Heart left ventricle (tissue), 13 donors: ENCODE data around the gene GSG1L2.

Experiments used
- CTCF ChIP-seq, 12 donors: fragments of 200-600 bp; sonication (generic) in 4 of 12; IDR thresholded peaks; one replicate each; pipeline versions ENCODE4 v1.5.0 to v1.8.0; 2018 to 2022; ENCODE audit warnings: antibody characterized with exemption in 12 of 12, mild to moderate bottlenecking in 5 of 12
- POLR2A ChIP-seq, 2 donors: fragments of 450-650 bp; IDR thresholded peaks; one replicate each; pipeline ENCODE4 v1.6.1; 2017; ENCODE audit warnings: antibody characterized with exemption in 2 of 2, mild to moderate bottlenecking in 2 of 2, moderate library complexity in 2 of 2
- donor health status: ischemic (EF 13 %, LVEDD 7.1; RV severe dilation, severe dysfunction).
- donor health status: DM: no; HTN: yes; CAD: no.
- donor health status: DM: no; HTN: no; CAD: no.
- donor health status: ischemic (EF 25% LVEDD 6.9; RV normal size, moderate dysfunction).
- donor health status: ischemic (EF 25% LVEDD 5.7; RV mildly dilated, moderate dysfunction).
- donor health status: ischemic (EF 35%, LVEDD 5.7; RV mildly dilated, moderate dysfunction).
- donor health status: nonischemic (EF 11% LVEDD 7.7; RV severe dilation, severe dysfunction).
- donor health status: DM: yes; HTN: yes; CAD: no.
- donor health status: PGD.
- donor health status: ischemic (EF 29% LVEDD 5.4; RV normal size, mild dysfunction).
- donor health status: nonischemic (EF 23%, LVEDD 6.1; RV moderate dilation, normal function).

DNA sequence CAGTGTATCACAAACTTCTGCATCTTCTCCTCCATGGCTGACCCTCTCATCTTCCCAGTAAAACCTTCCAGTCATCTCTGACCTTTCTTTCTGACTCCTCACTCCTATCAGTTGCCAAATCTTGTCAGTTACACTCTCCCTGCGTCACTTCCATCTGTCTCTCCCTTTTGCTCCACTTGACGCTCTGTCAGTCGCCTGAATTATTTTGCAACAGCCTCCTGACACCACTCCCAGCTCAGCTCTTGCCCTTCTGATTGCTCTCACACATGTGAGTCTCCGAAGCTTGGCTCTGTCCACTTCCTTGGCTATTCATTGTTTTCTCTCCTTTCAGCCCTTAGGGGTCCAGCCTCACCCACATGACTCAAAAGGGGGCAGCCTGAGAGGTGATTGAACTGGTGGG, 58.2 kb downstream of the GSG1L2 start:
- TF ChIP-seq CTCF (IDR thresholded peaks at IDR 0.05): no peak
- no peak for TF ChIP-seq POLR2A (IDR thresholded peaks at IDR 0.05)
